Measurements from ENCODE around the gene IDE. TPM values are rescaled to one million over a fixed set of nuclear protein-coding genes. Genes with fewer than 3 reads are reported as not detected.

Gene IDE
- total RNA-seq: 10 to 100 TPM; 41.2 to 71.0 (median 52.9) TPM

DNA sequence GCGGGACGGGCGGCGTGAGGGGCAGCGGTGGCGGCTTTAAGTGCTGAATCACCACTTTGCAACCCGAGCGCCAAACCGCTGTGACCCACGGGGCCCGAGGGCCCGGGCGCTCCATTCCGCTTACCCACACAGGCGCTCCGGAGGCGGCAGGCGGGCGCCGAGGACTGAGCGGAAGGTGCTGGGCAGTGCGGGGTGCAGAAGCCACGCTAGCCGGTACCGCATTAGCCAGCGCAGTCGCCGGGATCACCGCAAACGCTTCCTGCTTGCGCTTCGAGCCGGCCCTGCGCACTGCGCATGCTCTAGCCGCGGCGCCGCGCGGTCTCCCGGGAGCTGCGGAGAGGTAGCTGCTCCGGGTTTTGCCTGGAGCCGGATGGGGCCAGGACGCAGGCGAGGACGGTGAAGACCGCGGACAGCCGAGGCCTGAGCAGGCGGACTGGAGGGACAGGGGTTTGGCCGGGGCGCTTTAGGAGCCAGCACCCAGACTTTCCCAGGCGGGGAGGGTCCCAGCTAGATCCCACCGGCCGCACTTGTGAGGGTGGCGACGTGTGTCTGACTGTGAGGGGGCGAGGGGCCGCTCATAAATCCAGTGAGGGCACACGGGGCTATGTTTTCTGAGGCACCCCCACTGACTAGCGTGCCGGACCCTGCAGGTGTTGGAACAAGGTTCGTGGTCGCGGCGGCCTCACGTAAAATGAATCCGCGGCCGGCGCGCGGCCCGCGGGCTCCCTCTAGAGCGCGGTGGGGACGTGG, at the start of gene IDE:
Gene IDE (minus strand): TSS at position 296 of the 750 bp plus-strand sequence. CDS start 74 bp downstream, at position 222.
- in situ Hi-C loops (cut with MboI; ENCODE audit: low sequenced_read_pairs in 4 of 4): loop anchor here in 1 of 4 donors (10.0 kb wide), 1 partner anchor 59 kb away; no protein-coding TSS in a partner anchor
- intact Hi-C loops (cut with DNase I; ENCODE audit: low total_unique reads): loop anchor here (1.0 to 10.0 kb wide), 5 partner anchors 17 to 489 kb away; partner anchors contain the start of genes CPEB3, EXOC6 and MARCHF5
- peak; percentile 43 to 55 for TF ChIP-seq POLR2A (IDR thresholded peaks at IDR 0.05)
- TF ChIP-seq, protein P1, sequence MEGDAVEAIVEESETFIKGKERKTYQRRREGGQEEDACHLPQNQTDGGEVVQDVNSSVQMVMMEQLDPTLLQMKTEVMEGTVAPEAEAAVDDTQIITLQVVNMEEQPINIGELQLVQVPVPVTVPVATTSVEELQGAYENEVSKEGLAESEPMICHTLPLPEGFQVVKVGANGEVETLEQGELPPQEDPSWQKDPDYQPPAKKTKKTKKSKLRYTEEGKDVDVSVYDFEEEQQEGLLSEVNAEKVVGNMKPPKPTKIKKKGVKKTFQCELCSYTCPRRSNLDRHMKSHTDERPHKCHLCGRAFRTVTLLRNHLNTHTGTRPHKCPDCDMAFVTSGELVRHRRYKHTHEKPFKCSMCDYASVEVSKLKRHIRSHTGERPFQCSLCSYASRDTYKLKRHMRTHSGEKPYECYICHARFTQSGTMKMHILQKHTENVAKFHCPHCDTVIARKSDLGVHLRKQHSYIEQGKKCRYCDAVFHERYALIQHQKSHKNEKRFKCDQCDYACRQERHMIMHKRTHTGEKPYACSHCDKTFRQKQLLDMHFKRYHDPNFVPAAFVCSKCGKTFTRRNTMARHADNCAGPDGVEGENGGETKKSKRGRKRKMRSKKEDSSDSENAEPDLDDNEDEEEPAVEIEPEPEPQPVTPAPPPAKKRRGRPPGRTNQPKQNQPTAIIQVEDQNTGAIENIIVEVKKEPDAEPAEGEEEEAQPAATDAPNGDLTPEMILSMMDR (IDR thresholded peaks at IDR 0.05 in 4 of 5, conservative IDR thresholded peaks at IDR 0.05 in 1 of 5): peak; percentile 69 to 94 (median 84)
- H3K4me3 ChIP-seq: peak within 1 kb of the TSS; percentile 81 to 100 (median 95)
- H3K27ac ChIP-seq: peak within 1 kb of the TSS; percentile 94 to 98 (median 95)
- H3K36me3 ChIP-seq: no peaks in the 10 kb centered on the region
- no peaks in the 10 kb centered on the region for H3K9me3 ChIP-seq
- no peaks in the 10 kb centered on the region for H3K27me3 ChIP-seq
- ATAC-seq: peak; percentile 92
- DNase-seq: peak; percentile 65 to 84
- H3K4me1 ChIP-seq: peaks cover 22 to 30% of the 10 kb centered on the region in 2 donors

DNA sequence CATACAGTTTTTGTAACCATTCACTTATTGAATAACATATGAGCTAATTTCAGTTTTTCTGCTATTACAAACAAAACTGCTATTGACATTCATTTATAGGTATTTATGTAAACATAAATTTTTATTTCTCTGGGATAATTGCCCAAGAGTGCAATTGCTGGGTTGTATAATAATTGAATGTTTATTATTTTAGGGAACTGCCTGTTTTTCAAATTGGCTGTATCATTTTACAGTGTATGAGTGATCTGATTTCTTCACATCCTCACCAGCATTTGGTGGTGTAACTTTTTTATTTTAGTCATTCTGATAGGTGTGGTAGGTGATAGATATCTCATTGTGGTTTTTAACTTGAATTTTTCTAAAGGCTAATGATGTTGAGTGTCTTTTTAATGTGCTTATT, 45.5 kb upstream of the IDE start:
- Histone ChIP-seq H3K4me3 (no peak overlapping the region), H3K9me3 (no peaks in the 10 kb centered on the region), H3K4me1 (no peaks in the 10 kb centered on the region), H3K36me3 (no peaks in the 10 kb centered on the region), H3K27me3 (no peaks in the 10 kb centered on the region), H3K27ac (no peak overlapping the region)
- DNase-seq (no peak), ATAC-seq (no peak)
- TF ChIP-seq, protein P1 (IDR thresholded peaks at IDR 0.05 in 4 of 5, conservative IDR thresholded peaks at IDR 0.05 in 1 of 5): no peak
- no peak for TF ChIP-seq POLR2A (IDR thresholded peaks at IDR 0.05)
- in situ Hi-C loops (cut with MboI; ENCODE audit: low sequenced_read_pairs in 4 of 4) (no loop called here), intact Hi-C loops (cut with DNase I; ENCODE audit: low total_unique reads) (no loop called here)

DNA sequence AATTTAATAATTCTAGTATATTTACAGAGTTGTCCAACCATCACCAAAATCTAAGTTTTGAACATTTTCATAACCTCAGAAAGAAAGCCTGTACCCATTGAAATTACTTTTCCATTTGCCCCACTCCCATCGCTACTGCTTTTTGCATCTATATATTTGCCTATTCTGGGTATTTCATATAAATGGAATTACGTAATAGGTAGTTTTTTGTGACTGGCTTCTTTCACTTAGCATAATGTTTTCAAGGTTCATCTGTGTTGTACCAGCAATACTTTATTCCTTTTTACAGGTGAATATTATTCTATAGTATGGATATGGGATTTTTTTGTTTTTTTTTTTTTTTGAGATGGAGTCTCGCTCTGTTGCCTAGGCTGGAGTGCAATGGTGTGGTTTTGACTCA, 41.6 kb upstream of the IDE start:
- H3K4me3 ChIP-seq: no peak overlapping the region
- H3K9me3 ChIP-seq: no peaks in the 10 kb centered on the region
- intact Hi-C loops (cut with DNase I; ENCODE audit: low total_unique reads): no loop called here
- ATAC-seq (no peak), DNase-seq (no peak)
- TF ChIP-seq, protein P1 (IDR thresholded peaks at IDR 0.05 in 4 of 5, conservative IDR thresholded peaks at IDR 0.05 in 1 of 5): no peak
- TF ChIP-seq POLR2A (IDR thresholded peaks at IDR 0.05): no peak
- no peaks in the 10 kb centered on the region for H3K27me3 ChIP-seq
- H3K4me1 ChIP-seq: no peaks in the 10 kb centered on the region
- H3K27ac ChIP-seq: no peak overlapping the region
- no peaks in the 10 kb centered on the region for H3K36me3 ChIP-seq
- in situ Hi-C loops (cut with MboI; ENCODE audit: low sequenced_read_pairs in 4 of 4): no loop called here

DNA sequence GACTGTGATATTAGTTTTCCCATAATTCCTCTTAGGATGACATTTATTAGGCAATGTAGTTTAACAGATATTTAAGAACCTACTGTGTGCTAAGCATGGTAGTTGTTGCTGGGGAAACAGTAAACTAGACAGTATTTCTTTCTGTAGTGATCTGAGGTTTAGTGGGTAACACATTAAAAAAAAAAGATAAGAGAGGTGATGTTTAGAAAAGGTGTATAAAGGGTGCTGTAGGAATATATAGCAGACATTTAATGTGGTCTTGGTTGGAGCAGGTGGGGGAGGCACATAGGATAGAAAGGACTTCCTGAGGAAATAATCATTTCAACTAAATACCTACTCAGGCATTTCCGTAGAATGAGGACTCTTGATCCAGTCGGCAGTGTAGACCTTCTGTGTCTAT, 30.9 kb upstream of the IDE start:
- TF ChIP-seq, protein P1 (IDR thresholded peaks at IDR 0.05 in 4 of 5, conservative IDR thresholded peaks at IDR 0.05 in 1 of 5): no peak
- TF ChIP-seq POLR2A (IDR thresholded peaks at IDR 0.05): no peak
- H3K27ac ChIP-seq: no peak overlapping the region
- no peak for DNase-seq
- no peaks in the 10 kb centered on the region for H3K27me3 ChIP-seq
- H3K36me3 ChIP-seq: no peaks in the 10 kb centered on the region
- ATAC-seq: no peak
- H3K9me3 ChIP-seq: no peaks in the 10 kb centered on the region
- H3K4me3 ChIP-seq: no peak overlapping the region
- in situ Hi-C loops (cut with MboI; ENCODE audit: low sequenced_read_pairs in 4 of 4) (no loop called here), intact Hi-C loops (cut with DNase I; ENCODE audit: low total_unique reads) (no loop called here)
- H3K4me1 ChIP-seq: no peaks in the 10 kb centered on the region
